H1 (cell line): Measurements from ENCODE around the gene ZNF311. TPM values are rescaled to one million over a fixed set of nuclear protein-coding genes. Genes with fewer than 3 reads are reported as not detected.

ENCODE experiments used
- ATF3 ChIP-seq: IDR thresholded peaks from 2 replicates; pipeline ENCODE4 v1.6.1; 2011; ENCODE audit warnings: low read depth, mild to moderate bottlenecking, low read length; ENCODE audit not compliant: insufficient read depth
- CEBPB ChIP-seq: IDR thresholded peaks from 2 replicates; pipeline ENCODE4 v1.6.1; 2012; ENCODE audit warnings: low read depth, low read length
- CHD1 ChIP-seq: IDR thresholded peaks from 2 replicates; pipeline ENCODE4 v1.6.1; 2012; ENCODE audit warnings: low read depth, low read length, improper control_type of control experiment
- CHD7 ChIP-seq: fragments of 300-600 bp; sonication (generic); IDR thresholded peaks from 2 replicates; pipeline ENCODE4 v1.7.1; 2012; ENCODE audit warnings: low read length, moderate library complexity, mild to moderate bottlenecking, inconsistent platforms; ENCODE audit not compliant: insufficient replicate concordance
- E2F6 ChIP-seq: IDR thresholded peaks from 2 replicates; pipeline ENCODE4 v1.6.1; 2012; ENCODE audit warnings: inconsistent platforms
- NANOG ChIP-seq: IDR thresholded peaks from 2 replicates; pipeline ENCODE4 v1.6.1; 2011; ENCODE audit warnings: low read length, low read depth, mild to moderate bottlenecking, inconsistent platforms; ENCODE audit not compliant: insufficient read depth, poor library complexity, severe bottlenecking
- RFX5 ChIP-seq: IDR thresholded peaks from 2 replicates; pipeline ENCODE4 v1.6.1; 2011; ENCODE audit warnings: low read depth, low read length, improper control_type of control experiment, borderline replicate concordance
- USF2 ChIP-seq: IDR thresholded peaks from 2 replicates; pipeline ENCODE4 v1.6.1; 2011; ENCODE audit warnings: low read length, improper control_type of control experiment
- polyA plus RNA-seq, 7 experiments: library from polyadenylated mRNA; depleted of rRNA in 3 of 7; stranded (reverse) in 5 of 7; unstranded in 2 of 7; fragments of >200 nt in 5 of 7; fragments of 200-250 nt in 2 of 7; gene quantifications; 1 replicate in 5 of 7; 2 replicates in 1 of 7; 4 replicates in 1 of 7; pipeline versions ENCODE4 v1.2.1 to v1.2.3, GENCODE V29; 2011 to 2013; ENCODE audit warnings: missing spikeins in 2 of 7, mixed read lengths in 2 of 7
- total RNA-seq: library from RNA; stranded (reverse); fragmentation: NEBNext Ultra II Directional; extraction: Animal tissue kit (Norgen Biotek cat#: 25700); gene quantifications from 2 replicates; pipeline ENCODE4 v1.2.1, GENCODE V29; 2021

Gene ZNF311
- total and polyA plus RNA-seq, 2 of the 8 experiments (the other 6 are each of a cell fraction or from before 2014, with no cell fraction given), result 1.9 to 4.2 TPM

GRCh38 chr6:28948782-28949486, 56.2 kb downstream of the ZNF311 start (continued):
- TF ChIP-seq CHD7 (no peak), E2F6 (no peak), RFX5 (no peak), USF2 (no peak), CEBPB (no peak), CHD1 (no peak), NANOG (no peak), ATF3 (no peak)
- TF ChIP-seq, all 59 proteins: peak for 0
